Endothelial cell of umbilical vein (primary cell): Measurements from ENCODE around the gene CRIM1.

Source experiments
- CTCF ChIP-seq, 2 donors: IDR thresholded peaks; 1 replicate in 1 of 2; 2 replicates in 1 of 2; pipeline ENCODE4 v1.5.1; 2011; ENCODE audit warnings: low read length in 2 of 2, mild to moderate bottlenecking in 2 of 2, moderate library complexity in 2 of 2, control low read depth in 1 of 2, inconsistent platforms in 1 of 2, low read depth in 1 of 2; ENCODE audit not compliant: insufficient read depth in 1 of 2; ENCODE audit errors: extremely low read depth in 1 of 2
- EZH2 ChIP-seq: IDR thresholded peaks from 2 replicates; pipeline ENCODE4 v1.6.1; 2012; ENCODE audit warnings: borderline replicate concordance, low read depth, mild to moderate bottlenecking, moderate library complexity, low read length, inconsistent platforms; ENCODE audit not compliant: severe bottlenecking
- JUN ChIP-seq: IDR thresholded peaks from 2 replicates; pipeline ENCODE4 v1.6.1; 2011; ENCODE audit warnings: borderline replicate concordance, low read depth; ENCODE audit not compliant: insufficient read length, insufficient read depth
- POLR2A ChIP-seq: IDR thresholded peaks from 2 replicates; pipeline ENCODE4 v1.6.1; 2012; ENCODE audit warnings: low read depth, mild to moderate bottlenecking, control low read depth, low read length

- peak; percentile 95 for TF ChIP-seq JUN
- peak; percentile 64 for TF ChIP-seq POLR2A
- TF ChIP-seq CTCF (IDR thresholded peaks at IDR 0.05; ENCODE audit: extremely low read depth in 1 of 2, insufficient read depth in 1 of 2, low read depth in 1 of 2, low read length in 2 of 2) = no peak
- no peak for TF ChIP-seq EZH2
Measured at GRCh38 chr2:36403675-36404230, 48.2 kb downstream of the CRIM1 start.
